K562 (cell line): ENCODE data around the gene SLC2A13. TPM values are rescaled to one million over a fixed set of nuclear protein-coding genes. Genes with fewer than 3 reads are reported as not detected.

ENCODE experiments used
- ATAC-seq: fragments of 200-7000 bp; cut with Tn5 transposase; 3 replicates; pipeline ENCODE4 v1.9.1; 2020; ENCODE audit warnings: moderate library complexity
- BruUV-seq: library from RNA; stranded (reverse); fragments of 400-500 nt; replicated peaks from 2 replicates; lab custom pipeline; 2021; lab: Mats Ljungman, UMichigan
- CTCF ChIA-PET: fragments of 300-600 bp; formaldehyde crosslinking; extraction: SDS; loops from one replicate; lab custom pipeline; 2021; ENCODE audit warnings: low intra/inter-chr PET ratio; lab: Yijun Ruan, JAX
- POLR2A ChIA-PET: fragments of 300-600, 350-650 bp; sonication (Branson Sonifier 250); formaldehyde crosslinking; extraction: SDS; loops from one replicate; lab custom pipeline; 2021; ENCODE audit warnings: antibody characterized with exemption, inconsistent platforms; lab: Yijun Ruan, JAX
- DNase-seq, 4 experiments: peaks; one replicate each; pipeline versions ENCODE4 v3.0.0 to v3.0.0-alpha.2; 2011 to 2018; ENCODE audit warnings: low spot score in 3 of 4, mixed read lengths in 3 of 4; ENCODE audit errors: extremely low read depth in 1 of 4
- FAIRE-seq: peaks from 2 replicates; lab custom pipeline; 2011; peaks lifted over from hg19 to GRCh38; lab: Jason Lieb, UNC
- H2AFZ ChIP-seq: 2 replicates; pipeline ENCODE4 v1.6.0; 2011; ENCODE audit warnings: low read depth, low read length, control low read depth, inconsistent platforms
- H3K27ac ChIP-seq: fragments of 200-600 bp; 3 replicates; pipeline ENCODE4 v1.8.0; 2011; ENCODE audit warnings: low read depth, mild to moderate bottlenecking, control low read depth, inconsistent platforms, low read length, moderate library complexity, mixed read lengths; ENCODE audit errors: extremely low read depth
- H3K27me3 ChIP-seq, 2 experiments: fragments of 300-600 bp in 1 of 2; 2 replicates in 1 of 2; 3 replicates in 1 of 2; pipeline versions ENCODE4 v1.6.0 to v1.8.0; 2011; ENCODE audit warnings: inconsistent platforms in 2 of 2, low read length in 2 of 2, mild to moderate bottlenecking in 1 of 2, mixed read lengths in 1 of 2, moderate library complexity in 1 of 2; ENCODE audit not compliant: control insufficient read depth in 2 of 2, insufficient read depth in 2 of 2
- H3K36me3 ChIP-seq: fragments of 300-600 bp; 3 replicates; pipeline ENCODE4 v1.8.0; 2011; ENCODE audit warnings: mild to moderate bottlenecking, low read length, inconsistent platforms; ENCODE audit not compliant: control insufficient read depth, insufficient read depth
- H3K4me1 ChIP-seq, 2 experiments: fragments of 200-600 bp in 1 of 2; replicated peaks in 1 of 2; 2 replicates in 1 of 2; 3 replicates in 1 of 2; pipeline versions ENCODE4 v1.5.1 to v1.8.0; 2011; ENCODE audit warnings: inconsistent platforms in 2 of 2, low read length in 2 of 2, mild to moderate bottlenecking in 1 of 2, mixed read lengths in 1 of 2, moderate library complexity in 1 of 2; ENCODE audit not compliant: control insufficient read depth in 2 of 2, insufficient read depth in 2 of 2
- H3K4me2 ChIP-seq: 2 replicates; pipeline ENCODE4 v1.6.1; 2011; ENCODE audit warnings: low read length, control low read depth, inconsistent platforms, mixed read lengths; ENCODE audit not compliant: insufficient read depth
- H3K4me3 ChIP-seq: fragments of 200-600 bp; sonication (generic), shearing (Covaris generic); 2 replicates; pipeline ENCODE4 v1.5.1; 2016; ENCODE audit warnings: control low read depth, inconsistent platforms
- H3K79me2 ChIP-seq: fragments of 200-600 bp; 3 replicates; pipeline ENCODE4 v1.8.0; 2011; ENCODE audit warnings: low read length, inconsistent platforms; ENCODE audit not compliant: control insufficient read depth, insufficient read depth
- H3K9ac ChIP-seq, 2 experiments: 2 replicates each; pipeline versions ENCODE4 v1.6.0 to v1.6.1; 2011; ENCODE audit warnings: low read depth in 2 of 2, low read length in 2 of 2, control low read depth in 1 of 2, inconsistent platforms in 1 of 2, mild to moderate bottlenecking in 1 of 2, mixed read lengths in 1 of 2; ENCODE audit not compliant: insufficient read depth in 1 of 2
- H3K9me1 ChIP-seq: one replicate; pipeline ENCODE4 v1.6.0; 2011; ENCODE audit warnings: inconsistent platforms, mild to moderate bottlenecking, low read length, moderate library complexity; ENCODE audit not compliant: control insufficient read depth, insufficient read depth
- H3K9me3 ChIP-seq: replicated peaks from 2 replicates; pipeline ENCODE4 v1.5.1; 2011; ENCODE audit warnings: low read depth, low read length, inconsistent platforms; ENCODE audit not compliant: control insufficient read depth, insufficient read depth
- H4K20me1 ChIP-seq: replicated peaks from 2 replicates; pipeline ENCODE4 v1.6.1; 2011; ENCODE audit warnings: low read length, inconsistent platforms, mixed read lengths; ENCODE audit not compliant: control insufficient read depth, insufficient read depth
- CTCF ChIP-seq, 3 experiments: IDR thresholded peaks in 2 of 3; conservative IDR thresholded peaks in 1 of 3; 2 replicates each; pipeline ENCODE4 v1.5.1; 2011 to 2012; ENCODE audit warnings: low read length in 3 of 3, mild to moderate bottlenecking in 3 of 3, control low read depth in 2 of 3, improper control_type of control experiment in 1 of 3, inconsistent platforms in 1 of 3, low read depth in 1 of 3, mixed read lengths in 1 of 3, moderate library complexity in 1 of 3; ENCODE audit not compliant: insufficient read depth in 2 of 3
- HMGXB4 ChIP-seq: sonication (generic); formaldehyde crosslinking; IDR thresholded peaks from 2 replicates; pipeline ENCODE4 v1.8.1; 2023; ENCODE audit warnings: mild to moderate bottlenecking, missing genetic modification reagents
- PPARD ChIP-seq: fragments of 250-450 bp; sonication (Bioruptor Pico); IDR thresholded peaks from 2 replicates; pipeline ENCODE4 v1.8.0; 2022; ENCODE audit warnings: inconsistent platforms, mild to moderate bottlenecking, moderate library complexity
- TFAP4 ChIP-seq: sonication (generic); formaldehyde crosslinking; IDR thresholded peaks from 2 replicates; pipeline ENCODE4 v1.8.0; 2022; ENCODE audit warnings: missing genetic modification reagents, mild to moderate bottlenecking, moderate library complexity, borderline replicate concordance
- ZBTB8A ChIP-seq: fragments of 450-650 bp; IDR thresholded peaks from 2 replicates; pipeline ENCODE4 v1.6.1; 2018; ENCODE audit warnings: mild to moderate bottlenecking, moderate library complexity; ENCODE audit not compliant: partially characterized antibody
- ZNF174 ChIP-seq: fragments of 250-450 bp; sonication (Bioruptor Pico); IDR thresholded peaks from 2 replicates; pipeline ENCODE4 v1.4.0; 2020; ENCODE audit warnings: mild to moderate bottlenecking
- ZNF407 ChIP-seq: fragments of 450-650 bp; IDR thresholded peaks from 2 replicates; pipeline ENCODE4 v1.6.1; 2016; ENCODE audit warnings: low read depth
- ZNF431 ChIP-seq: sonication (generic); formaldehyde crosslinking; IDR thresholded peaks from 2 replicates; pipeline ENCODE4 v1.8.0; 2022; ENCODE audit warnings: mild to moderate bottlenecking, missing genetic modification reagents
- ZNF586 ChIP-seq: fragments of 450-650 bp; formaldehyde crosslinking; conservative IDR thresholded peaks from 2 replicates; pipeline ENCODE4 v1.4.0; 2020; ENCODE audit warnings: mild to moderate bottlenecking, moderate library complexity
- WGBS: fragments of 100-300 bp; shearing (Covaris generic); methylation state at CpG from one replicate; pipeline ENCODE4 v1.1.6; 2016; ENCODE audit warnings: low coverage, mixed read lengths; ENCODE audit not compliant: insufficient coverage; ENCODE audit errors: missing lambda C conversion rate; 5-methylcytosine and 5-hydroxymethylcytosine counted together
- in situ Hi-C: fragments of 300-500 bp; cut with MboI; formaldehyde crosslinking; loops from 4 replicates; pipeline ENCODE4 v1.15.0; 2018; ENCODE audit warnings: inconsistent platforms, mixed read lengths
- intact Hi-C: fragments of 100-400 bp; cut with micrococcal nuclease; formaldehyde crosslinking; loops from 2 replicates; pipeline ENCODE4 v1.14.2; 2022
- polyA plus RNA-seq, 8 experiments: library from polyadenylated mRNA; depleted of rRNA in 4 of 8; stranded (reverse) in 5 of 8; unstranded in 3 of 8; fragments of >200 nt; fragmentation: Nextera tagmentation in 2 of 8; fragmentation: Illumina TruSeq in 1 of 8; extraction: Ambion mirVana in 2 of 8; extraction: Trizol in 1 of 8; gene quantifications; 2 replicates each; pipeline versions ENCODE4 v1.2.1 to v1.2.3, GENCODE V29; 2011 to 2014; ENCODE audit warnings: inconsistent platforms in 1 of 8, missing spikeins in 1 of 8
- total RNA-seq, 7 experiments: library from RNA; depleted of rRNA in 6 of 7; stranded (reverse); fragments of >200 nt in 6 of 7; fragmentation: Illumina TruSeq in 2 of 7; extraction: Trizol in 2 of 7; gene quantifications; 2 replicates each; pipeline versions ENCODE4 v1.2.1 to v1.2.3, GENCODE V29; 2011 to 2021; ENCODE audit warnings: low replicate concordance in 1 of 7

SLC2A13 gene
- total and polyA plus RNA-seq, 9 of the 15 experiments (the other 6 are each of a cell fraction or from before 2014, with no cell fraction given), result 1.7 to 12.4 (median 9.0) TPM

- Histone ChIP-seq H3K9ac (no peak overlapping the region), H4K20me1 (no peaks in the 10 kb centered on the region), H3K9me3 (no peaks in the 10 kb centered on the region), H3K4me2 (no peak overlapping the region), H3K27me3 (no peaks in the 10 kb centered on the region), H3K4me1 (0 out of 5 replicates have a peak, but pooled peaks cover 0 to under 1% of the 10 kb centered on the region in 2 experiments), H3K27ac (no peak overlapping the region), H3K9me1 (no peaks in the 10 kb centered on the region), H3K79me2 (no peaks in the 10 kb centered on the region; the same call in 2 of the 3 replicates), H3K36me3 (no peaks in the 10 kb centered on the region), H3K4me3 (no peak overlapping the region), H2AFZ (no peak overlapping the region)
- in situ Hi-C loops (no loop called here), intact Hi-C loops (no loop called here)
- DNase-seq (no peak), FAIRE-seq (no peak), ATAC-seq (no peak)
- ChIA-PET POLR2A (interaction anchor here (0.6 kb wide), 1 partner anchor 22 kb away, joined by 4 read pairs; no protein-coding TSS in a partner anchor), CTCF (no interaction called here)
- WGBS, result 16% methylated on average over 4 of the region's 4 CpGs
- no TSS peak for BruUV-seq
- no peak for TF ChIP-seq ZNF174 (CRISPR knock-in tag)
- no peak for TF ChIP-seq ZBTB8A
- TF ChIP-seq ZNF431, result no peak
- TF ChIP-seq PPARD (CRISPR knock-in tag), result no peak
- TF ChIP-seq TFAP4 (CRISPR knock-in tag), result no peak
- TF ChIP-seq ZNF586 (CRISPR knock-in tag), result no peak
- no peak for TF ChIP-seq CTCF (IDR thresholded peaks at IDR 0.05 in 2 of 3, conservative IDR thresholded peaks at IDR 0.05 in 1 of 3; ENCODE audit: insufficient read depth in 2 of 3, low read depth in 1 of 3, low read length in 3 of 3)
- no peak for TF ChIP-seq ZNF407
- no peak for TF ChIP-seq HMGXB4 (CRISPR knock-in tag)
Measured at GRCh38 chr12:39931231-39931630, 174.7 kb downstream of the SLC2A13 start.
